Activated CD4-positive, CD25-positive, alpha-beta regulatory T cell treated with anti-CD3 and anti-CD28 coated beads, Interleukin-2, amount 50 U/mL, for 16 hours (primary cell): ENCODE results near the gene NDUFS8.

ENCODE experiments used
- DNase-seq: peaks from one replicate; pipeline ENCODE4 v3.0.0-alpha.2; 2020; ENCODE audit warnings: low read depth, low spot score

The NDUFS8 gene

DNA sequence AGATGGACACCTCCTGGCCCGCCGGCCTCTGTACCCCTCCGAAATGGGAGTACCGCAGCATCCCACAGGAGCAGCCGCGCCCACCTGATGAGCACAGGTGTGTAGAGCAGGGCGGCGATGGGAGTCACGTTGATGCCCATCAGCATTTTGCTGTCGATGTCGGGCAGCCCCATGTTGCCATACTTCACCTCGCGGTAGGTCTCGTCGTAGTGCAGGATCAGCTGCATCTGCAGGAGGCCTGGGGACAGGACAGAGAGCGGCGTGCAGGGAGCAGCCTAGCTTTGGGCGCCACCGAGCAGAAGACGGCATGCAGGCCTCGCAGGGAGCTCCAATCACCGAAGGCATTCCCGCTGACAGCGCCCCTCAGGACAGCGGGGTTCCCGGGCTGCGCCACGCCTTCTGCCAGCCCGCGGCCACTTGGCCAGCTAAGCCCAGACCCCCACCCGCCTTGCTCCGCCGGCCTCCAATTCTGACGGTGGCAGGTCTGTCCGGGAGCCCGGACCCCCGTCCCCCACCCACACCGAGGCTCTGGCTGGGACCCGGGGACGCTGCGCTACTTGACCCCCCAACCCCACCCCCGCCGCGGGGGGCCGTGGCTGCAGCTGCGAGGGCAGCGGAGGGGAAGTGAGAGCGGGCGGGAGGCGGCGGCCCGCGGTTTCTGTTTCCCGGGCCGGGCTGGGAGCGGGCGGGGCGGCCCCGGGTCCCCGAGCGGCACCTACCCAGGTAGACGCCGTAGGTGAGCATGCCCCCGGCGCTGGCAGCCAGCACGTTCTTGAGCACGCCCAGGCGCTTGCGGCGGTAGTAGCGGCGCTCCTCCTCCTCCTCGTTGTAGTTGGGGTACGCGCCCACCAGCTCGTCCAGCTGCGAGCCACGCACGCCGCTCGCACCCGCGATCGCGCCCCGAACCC, 27.3 kb upstream of the NDUFS8 start:
- no peak for DNase-seq

DNA sequence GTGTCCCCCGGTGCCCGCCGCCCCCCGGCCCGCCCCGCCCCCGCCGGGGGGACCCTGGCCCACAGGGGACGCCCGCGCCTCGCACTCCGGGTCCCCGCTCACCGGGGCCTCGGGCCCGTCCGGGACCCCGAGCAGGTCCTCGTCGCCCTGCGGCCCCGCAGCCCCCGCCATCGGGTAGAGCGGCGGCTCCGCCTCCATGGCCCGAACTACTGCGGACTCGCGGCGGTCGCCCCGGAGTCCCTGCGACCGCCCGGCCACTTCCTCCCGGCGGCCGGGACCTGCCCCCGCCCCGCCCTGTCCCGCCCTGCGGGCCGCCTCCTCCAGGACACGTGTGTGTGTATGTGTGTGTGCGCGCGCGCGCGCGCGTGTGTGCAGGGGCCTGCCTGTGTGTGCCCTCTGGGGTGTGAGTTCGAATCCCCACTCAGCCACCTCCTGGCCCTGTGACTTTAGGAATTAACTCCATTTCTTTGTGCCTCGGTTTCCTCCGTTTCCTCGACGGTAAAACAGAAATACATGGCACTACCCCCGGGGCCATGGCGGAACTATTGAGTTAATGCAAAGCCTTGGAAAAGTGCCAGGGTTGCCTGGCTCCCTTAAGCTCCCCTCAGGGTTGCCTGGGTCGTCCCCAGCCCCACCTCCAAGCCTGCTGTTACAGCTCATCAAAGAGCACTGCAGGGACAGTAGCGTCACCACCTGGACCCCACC, 26.5 kb upstream of the NDUFS8 start, which contains the start of gene UNC93B1:
TSS of gene UNC93B1 (minus strand) at position 252 of the 705 bp plus-strand sequence. CDS start at position 198, 54 bp downstream.
- peak; percentile 44 for DNase-seq

DNA sequence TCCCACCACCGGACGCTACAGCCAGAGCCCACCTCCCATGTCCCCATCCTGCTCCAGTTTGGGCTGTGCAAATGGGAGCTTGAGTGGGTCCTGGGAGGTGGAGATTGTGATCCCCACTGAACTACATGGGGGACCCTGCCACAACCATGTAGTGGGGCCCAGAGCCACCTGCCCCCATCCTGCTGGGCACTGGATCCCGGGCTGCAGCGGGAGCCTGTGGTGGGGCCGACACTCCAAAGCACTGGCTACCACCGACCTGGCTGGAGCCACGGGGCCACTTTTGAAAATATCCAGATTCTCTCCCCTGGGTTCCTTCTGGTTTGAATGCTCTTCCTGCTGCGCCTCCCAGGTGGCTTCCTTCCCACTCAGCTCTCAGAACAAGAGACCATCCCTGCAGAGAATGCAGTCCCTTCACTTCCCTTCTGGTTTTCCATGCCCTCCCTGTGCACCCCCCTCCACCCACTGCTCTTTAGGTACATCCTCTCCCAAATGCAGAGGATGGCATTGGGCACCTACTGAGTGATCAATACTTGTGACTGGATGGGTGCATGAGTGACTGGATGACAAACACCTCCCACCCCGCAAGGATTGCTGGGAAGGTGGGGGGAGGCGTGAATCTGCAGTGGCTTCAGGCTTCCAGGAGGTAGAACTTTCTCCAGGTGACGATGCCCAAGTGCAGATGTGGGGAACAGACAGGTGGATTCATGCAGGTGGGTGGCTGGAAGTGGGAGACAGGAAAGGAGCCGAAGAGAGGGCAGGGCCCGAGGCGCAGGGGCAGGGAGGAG, 25.7 kb upstream of the NDUFS8 start:
- DNase-seq, result no peak

DNA sequence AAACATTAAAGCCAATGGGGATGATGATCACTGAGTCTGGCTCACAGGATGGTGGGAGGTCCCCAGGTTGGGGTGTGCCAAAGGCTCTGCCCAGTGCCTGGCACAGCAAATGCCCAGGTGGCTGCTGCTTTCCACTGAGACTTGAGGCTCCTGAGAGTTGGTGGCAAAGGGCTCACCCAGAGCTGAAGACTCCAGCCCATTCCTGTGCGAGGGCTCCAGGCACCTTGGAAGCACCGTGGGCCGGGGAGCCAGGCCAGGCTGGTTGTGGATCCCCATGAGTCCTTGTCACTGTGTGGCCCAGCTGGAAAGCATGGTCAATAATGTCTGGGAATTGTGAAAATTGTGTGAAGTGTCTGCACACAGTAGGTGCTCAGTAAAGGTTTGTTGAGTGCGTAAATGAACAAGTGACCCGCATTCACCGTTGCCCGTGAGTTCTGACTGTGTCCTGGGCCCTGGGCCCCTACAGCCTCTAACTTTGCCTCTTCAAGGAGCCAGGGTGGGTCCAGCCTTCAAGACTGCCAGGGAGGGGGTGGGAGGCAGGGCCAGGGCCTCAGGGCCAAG, 23.8 kb upstream of the NDUFS8 start:
- no peak for DNase-seq

DNA sequence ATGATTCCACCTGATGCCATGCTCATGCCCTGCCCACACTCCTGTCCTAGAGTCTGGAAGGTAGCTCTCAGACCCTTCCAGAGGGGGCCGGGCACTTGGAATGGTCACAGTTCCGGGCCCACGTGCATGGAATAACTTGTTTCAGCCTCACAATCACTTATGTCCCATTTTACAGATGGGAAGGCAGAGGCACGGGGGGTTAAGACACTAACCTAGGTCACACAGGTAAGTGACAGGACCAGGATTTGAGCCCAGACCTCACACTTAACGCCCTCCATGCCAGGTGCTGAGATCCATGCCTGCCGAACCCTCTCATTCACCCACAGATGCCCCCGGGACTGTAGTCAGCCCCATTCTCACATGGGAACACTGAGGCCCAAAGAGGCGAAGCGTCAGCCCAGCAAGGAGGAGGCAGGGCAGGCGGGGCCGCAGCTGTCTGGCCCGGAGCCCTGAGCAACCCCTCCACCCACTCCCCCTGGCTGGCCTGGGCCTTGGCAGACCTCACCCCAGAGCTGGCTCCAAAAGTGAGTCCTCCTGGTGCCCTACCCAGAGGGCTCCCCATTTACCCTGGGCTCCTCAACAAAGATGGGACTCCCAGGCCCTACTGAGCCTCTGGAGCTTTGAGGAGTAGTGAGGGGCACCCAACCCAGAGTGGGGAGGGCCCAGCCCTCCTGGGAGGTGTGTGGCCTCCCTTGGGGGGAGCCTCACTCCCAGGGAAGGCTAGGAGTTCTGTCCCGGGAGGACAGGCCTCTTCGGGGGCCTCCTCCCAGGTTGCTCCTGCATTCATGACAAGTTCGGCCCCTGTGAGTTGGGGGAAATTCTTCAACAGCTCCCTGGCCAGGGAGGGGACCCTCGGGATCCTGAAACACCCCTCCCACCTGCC, 22.7 kb upstream of the NDUFS8 start:
- DNase-seq, result no peak

DNA sequence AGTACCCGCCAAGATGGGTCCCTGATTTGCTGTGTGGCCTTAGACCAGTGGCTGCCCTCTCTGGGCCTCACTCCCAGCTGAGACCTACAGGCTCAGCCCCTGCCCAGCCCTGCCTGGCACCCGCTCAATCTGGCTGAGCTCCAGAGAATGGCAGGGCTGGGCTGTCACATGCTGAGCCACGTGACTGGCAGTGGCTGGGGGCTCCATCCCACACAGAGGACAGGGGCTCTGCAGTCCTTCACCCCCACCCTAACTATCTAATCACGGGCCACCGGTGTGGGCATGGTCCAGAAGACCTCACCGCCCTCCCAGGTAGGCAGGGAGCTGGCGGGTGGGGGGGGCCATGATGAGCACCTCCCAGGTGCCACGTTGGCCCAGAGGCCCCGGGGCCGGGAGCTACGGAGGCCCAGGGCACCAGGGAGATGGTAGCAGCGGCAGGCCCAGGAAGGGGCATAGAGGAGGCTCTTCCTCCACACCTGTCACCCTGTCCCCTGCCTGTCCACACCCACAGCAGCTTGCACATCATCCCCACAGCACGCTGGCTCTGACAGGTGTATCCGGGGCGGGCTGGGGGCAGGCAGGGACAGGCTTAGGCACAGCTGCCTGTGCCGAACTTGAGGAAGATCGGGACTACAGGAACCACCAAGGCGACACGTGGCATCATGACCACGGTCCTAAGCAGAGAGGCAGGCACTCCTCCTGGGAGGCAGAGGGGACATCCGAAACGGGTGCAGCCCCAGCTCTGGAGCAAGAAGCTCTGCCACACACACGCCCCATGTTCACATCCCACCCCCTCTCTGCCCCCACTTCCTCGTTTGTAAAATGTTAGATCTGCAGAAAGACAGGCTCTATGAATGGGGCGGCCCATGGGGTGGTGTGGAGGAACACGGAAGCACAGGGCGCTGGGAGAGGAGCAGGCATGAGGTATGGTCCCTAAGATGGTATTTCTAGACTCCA, 21.8 kb upstream of the NDUFS8 start:
- DNase-seq, result no peak

- DNase-seq, result no peak
Measured at GRCh38 chr11:68009391-68010089, 20.9 kb upstream of the NDUFS8 start.

DNA sequence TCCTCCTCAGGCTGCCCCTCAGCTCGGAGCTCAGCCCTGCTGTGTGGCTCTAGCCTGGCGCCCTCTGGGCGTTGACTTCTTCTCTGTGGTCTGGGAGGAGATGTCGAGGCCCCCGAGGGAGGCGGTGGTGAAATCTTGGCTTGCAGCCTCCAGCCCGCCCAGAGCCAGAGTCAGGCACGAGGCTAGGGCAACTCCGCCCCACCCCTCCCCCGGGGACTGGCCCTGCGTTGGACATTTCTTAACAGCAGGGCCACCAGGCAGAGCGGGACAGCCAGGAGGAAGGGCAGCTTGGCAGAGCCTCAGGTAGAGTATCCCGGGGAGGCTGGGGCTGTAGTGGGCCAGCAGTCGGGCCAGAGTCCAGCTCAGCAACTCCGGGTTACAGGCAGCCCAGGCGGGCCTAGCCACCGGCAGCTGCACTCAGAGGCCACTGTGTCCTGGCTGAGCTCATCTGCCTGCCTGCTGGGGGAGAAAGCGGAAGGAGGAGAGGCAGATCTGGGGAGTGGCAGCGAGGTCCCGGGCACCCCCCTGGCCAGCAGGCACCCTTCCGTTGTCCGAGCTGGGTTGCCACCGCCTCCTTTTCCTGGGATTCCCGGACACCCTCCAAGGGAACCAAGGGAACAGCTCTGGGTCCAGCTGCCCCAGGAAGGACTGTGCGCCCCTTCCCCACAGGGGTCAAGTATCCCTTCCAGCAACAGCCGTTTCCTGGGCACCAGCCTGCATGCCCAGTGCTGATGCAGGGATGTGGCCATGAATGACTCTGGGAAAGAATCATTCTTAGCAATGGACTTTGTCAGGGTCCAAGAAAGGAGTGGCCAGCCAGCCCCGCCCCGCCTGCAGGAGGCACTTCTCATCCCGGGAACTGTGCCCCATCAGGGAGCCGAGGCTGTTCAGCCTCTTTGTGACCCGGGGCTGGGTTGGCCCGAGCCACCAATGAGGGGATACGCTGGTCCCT, 20.1 kb upstream of the NDUFS8 start, which contains the start of gene ALDH3B1:
TSS of gene ALDH3B1 (plus strand) at position 238 of the 952 bp plus-strand sequence. CDS start 4,971 bp downstream, outside the sequence.
- no peak for DNase-seq

- no peak for DNase-seq
Measured at GRCh38 chr11:68011051-68011943, 19.2 kb upstream of the NDUFS8 start.

DNA sequence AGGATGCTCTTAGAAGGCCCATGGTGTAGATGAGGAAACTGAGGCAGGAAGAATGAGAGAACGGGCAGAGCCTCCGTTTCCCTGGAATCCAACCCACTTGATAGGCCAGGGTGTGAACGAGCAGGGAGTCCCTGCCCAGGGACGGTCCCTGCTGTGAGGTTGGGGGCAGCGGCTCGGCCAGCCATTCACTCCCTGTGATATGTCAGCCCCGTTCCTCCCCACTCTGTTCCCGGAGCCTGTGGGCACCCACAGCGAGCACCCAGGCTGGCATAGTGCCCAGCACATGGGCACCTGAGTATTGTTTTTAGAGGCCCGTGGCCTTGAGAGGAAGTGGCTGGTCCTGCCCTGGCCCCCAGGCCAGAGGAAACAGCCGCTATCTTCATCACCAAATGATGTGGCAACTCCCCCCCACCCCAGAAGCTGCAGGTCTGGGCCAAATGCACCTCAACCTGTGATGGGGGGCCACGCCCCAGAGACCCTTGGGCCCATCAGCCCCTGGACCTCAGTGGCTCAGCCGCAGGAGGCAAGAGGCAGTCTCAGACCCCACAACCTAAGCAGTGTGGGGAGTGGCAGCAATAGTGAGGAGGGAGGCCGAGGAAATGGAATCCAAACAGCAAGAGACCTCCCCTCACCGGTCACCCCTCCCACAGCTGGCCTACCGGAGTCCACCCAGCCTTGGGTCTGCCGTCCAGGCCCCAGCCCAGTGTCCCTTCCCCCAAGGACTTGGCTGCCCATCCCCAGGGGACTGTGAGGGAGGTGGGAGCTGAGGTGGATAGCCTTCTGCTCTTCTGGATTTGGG, 18.2 kb upstream of the NDUFS8 start:
- DNase-seq, result no peak

- no peak for DNase-seq
Measured at GRCh38 chr11:68012843-68013610, 17.5 kb upstream of the NDUFS8 start.

DNA sequence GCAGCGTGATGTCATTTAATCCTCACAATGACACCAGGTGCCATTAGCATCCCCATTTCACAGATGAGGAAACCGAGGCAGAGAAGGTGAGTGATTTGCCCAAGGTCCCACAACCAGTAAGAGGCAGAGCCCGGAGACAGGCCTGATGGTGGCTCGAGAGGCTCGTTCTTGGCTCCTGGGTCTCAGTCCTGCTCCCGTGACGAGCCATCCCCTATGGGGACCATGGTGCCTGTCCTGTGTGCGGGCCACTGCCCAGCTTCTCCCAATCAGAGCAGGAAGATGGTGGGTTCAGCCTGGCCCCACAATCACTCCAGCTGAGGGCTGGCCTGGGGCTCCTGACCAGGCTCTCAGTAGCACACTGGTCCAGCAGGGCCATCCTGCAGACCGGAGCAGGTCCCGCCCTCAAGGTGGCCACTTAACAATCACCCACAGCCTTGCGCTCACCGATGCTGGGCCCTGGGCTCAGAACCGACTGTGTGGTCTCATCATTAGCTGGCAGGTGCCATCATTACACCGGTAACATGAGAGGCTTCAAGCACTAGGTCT, 16.8 kb upstream of the NDUFS8 start:
- DNase-seq, result no peak

- no peak for DNase-seq
Measured at GRCh38 chr11:68014157-68014946, 16.1 kb upstream of the NDUFS8 start.

DNA sequence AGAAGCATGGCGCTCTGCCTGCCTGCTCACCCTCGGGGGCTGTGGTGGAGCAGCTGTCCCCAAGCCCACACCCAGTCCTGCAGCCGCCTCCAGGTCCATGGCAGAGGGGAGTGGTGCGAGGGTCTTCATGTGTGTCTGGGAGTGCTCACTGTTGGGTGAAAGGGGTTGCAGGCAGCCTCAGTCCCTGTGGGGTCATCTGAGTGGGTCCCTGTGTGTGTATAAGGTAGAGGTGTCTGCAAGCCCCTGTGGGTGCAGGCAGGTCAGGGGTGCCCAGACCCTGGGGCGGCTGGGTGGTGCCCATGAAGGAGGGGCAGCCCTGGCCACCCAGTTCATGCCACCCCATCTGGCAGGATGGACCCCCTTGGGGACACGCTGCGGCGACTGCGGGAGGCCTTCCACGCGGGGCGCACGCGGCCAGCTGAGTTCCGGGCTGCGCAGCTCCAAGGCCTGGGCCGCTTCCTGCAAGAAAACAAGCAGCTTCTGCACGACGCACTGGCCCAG, 15.5 kb upstream of the NDUFS8 start:
- DNase-seq, result no peak
